ENCODE data around the gene ERICH6B. TPM values are rescaled to one million over a fixed set of nuclear protein-coding genes. Genes with fewer than 3 reads are reported as not detected.

ERICH6B gene
- total and polyA plus RNA-seq, 4 donors = 0.94 TPM; not detected in 3

DNA sequence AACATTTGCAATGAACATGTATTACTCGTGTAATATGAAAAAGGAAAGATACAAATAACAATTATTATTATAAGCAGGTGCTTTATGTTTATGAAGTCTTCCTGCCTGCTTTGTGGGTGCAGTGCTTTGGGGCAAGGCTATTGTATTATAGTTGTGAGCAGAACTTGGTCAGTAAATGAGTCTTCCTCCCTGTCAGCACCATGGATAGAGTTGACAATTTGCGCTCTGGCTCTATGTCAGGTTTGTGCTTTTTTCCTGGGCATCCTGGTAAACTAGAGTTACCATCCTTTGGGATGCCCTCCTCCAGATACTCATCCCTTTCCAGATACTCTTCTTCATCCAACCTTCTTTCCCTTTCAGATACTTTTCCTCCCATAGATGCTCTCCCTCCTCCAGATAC is 19.6 kb downstream of the ERICH6B start:
- Histone ChIP-seq H3K4me3 (ENCODE audit: low read depth in 1 of 3, low read length in 3 of 3) (no peak overlapping the region), H3K9me3 (ENCODE audit: control insufficient read depth in 4 of 4, low read length in 3 of 4) (no peaks in the 10 kb centered on the region), H3K9ac (ENCODE audit: low read depth in 1 of 2, low read length in 2 of 2) (no peak overlapping the region), H3K36me3 (ENCODE audit: control insufficient read depth in 4 of 4, insufficient read depth in 3 of 4, low read depth in 1 of 4, low read length in 3 of 4) (no peaks in the 10 kb centered on the region), H3K4me1 (ENCODE audit: control insufficient read depth in 4 of 4, insufficient read depth in 4 of 4, low read length in 3 of 4) (no peaks in the 10 kb centered on the region), H3K27me3 (ENCODE audit: control insufficient read depth in 4 of 4, insufficient read depth in 4 of 4, low read length in 3 of 4) (no peaks in the 10 kb centered on the region), H3K27ac (ENCODE audit: low read depth in 1 of 2, low read length in 2 of 2) (no peak overlapping the region)
- no peak for DNase-seq (ENCODE audit: low spot score)
- TF ChIP-seq FOXA2 (IDR thresholded peaks at IDR 0.05) (no peak), SP1 (IDR thresholded peaks at IDR 0.05) (no peak), NR2F2 (IDR thresholded peaks at IDR 0.05) (no peak)
- TF ChIP-seq, protein P1, sequence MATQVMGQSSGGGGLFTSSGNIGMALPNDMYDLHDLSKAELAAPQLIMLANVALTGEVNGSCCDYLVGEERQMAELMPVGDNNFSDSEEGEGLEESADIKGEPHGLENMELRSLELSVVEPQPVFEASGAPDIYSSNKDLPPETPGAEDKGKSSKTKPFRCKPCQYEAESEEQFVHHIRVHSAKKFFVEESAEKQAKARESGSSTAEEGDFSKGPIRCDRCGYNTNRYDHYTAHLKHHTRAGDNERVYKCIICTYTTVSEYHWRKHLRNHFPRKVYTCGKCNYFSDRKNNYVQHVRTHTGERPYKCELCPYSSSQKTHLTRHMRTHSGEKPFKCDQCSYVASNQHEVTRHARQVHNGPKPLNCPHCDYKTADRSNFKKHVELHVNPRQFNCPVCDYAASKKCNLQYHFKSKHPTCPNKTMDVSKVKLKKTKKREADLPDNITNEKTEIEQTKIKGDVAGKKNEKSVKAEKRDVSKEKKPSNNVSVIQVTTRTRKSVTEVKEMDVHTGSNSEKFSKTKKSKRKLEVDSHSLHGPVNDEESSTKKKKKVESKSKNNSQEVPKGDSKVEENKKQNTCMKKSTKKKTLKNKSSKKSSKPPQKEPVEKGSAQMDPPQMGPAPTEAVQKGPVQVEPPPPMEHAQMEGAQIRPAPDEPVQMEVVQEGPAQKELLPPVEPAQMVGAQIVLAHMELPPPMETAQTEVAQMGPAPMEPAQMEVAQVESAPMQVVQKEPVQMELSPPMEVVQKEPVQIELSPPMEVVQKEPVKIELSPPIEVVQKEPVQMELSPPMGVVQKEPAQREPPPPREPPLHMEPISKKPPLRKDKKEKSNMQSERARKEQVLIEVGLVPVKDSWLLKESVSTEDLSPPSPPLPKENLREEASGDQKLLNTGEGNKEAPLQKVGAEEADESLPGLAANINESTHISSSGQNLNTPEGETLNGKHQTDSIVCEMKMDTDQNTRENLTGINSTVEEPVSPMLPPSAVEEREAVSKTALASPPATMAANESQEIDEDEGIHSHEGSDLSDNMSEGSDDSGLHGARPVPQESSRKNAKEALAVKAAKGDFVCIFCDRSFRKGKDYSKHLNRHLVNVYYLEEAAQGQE (IDR thresholded peaks at IDR 0.05) = peak; percentile 47
- TF ChIP-seq, protein P2, sequence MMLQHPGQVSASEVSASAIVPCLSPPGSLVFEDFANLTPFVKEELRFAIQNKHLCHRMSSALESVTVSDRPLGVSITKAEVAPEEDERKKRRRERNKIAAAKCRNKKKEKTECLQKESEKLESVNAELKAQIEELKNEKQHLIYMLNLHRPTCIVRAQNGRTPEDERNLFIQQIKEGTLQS (IDR thresholded peaks at IDR 0.05) = no peak
- WGBS = 53% methylated on average over 2 of the region's 2 CpGs

DNA sequence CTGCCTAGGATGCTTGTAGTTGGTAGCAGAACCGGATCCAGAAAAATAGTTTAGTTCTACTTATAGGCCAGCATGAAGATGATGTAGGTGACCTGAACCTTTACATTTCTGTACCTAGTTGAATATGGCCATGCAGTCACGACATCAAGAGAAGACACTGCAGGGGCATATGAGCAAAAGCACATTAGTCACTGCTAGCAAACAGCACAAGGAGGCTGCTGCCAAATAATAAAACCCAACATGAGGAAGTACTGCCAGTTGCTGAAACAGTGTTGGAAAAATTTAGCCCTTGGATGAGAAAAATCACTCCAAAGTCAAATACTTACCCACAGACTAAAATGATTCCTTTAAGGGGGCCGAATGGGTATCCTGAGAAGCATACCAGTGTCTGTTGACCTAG is 20.8 kb downstream of the ERICH6B start:
- no peak overlapping the region for H3K9ac ChIP-seq (ENCODE audit: low read depth in 1 of 2, low read length in 2 of 2)
- TF ChIP-seq SP1 (IDR thresholded peaks at IDR 0.05) (no peak), YY1 (IDR thresholded peaks at IDR 0.05) (no peak), RXRA (IDR thresholded peaks at IDR 0.05) (no peak), FOXA1 (IDR thresholded peaks at IDR 0.05) (no peak), NR2F2 (IDR thresholded peaks at IDR 0.05) (no peak), TAF1 (conservative IDR thresholded peaks at IDR 0.05) (no peak)
- TF ChIP-seq, protein P3, sequence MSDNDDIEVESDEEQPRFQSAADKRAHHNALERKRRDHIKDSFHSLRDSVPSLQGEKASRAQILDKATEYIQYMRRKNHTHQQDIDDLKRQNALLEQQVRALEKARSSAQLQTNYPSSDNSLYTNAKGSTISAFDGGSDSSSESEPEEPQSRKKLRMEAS (IDR thresholded peaks at IDR 0.05) = no peak
- TF ChIP-seq, protein P4, sequence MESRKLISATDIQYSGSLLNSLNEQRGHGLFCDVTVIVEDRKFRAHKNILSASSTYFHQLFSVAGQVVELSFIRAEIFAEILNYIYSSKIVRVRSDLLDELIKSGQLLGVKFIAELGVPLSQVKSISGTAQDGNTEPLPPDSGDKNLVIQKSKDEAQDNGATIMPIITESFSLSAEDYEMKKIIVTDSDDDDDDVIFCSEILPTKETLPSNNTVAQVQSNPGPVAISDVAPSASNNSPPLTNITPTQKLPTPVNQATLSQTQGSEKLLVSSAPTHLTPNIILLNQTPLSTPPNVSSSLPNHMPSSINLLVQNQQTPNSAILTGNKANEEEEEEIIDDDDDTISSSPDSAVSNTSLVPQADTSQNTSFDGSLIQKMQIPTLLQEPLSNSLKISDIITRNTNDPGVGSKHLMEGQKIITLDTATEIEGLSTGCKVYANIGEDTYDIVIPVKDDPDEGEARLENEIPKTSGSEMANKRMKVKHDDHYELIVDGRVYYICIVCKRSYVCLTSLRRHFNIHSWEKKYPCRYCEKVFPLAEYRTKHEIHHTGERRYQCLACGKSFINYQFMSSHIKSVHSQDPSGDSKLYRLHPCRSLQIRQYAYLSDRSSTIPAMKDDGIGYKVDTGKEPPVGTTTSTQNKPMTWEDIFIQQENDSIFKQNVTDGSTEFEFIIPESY (IDR thresholded peaks at IDR 0.05) = no peak
- TF ChIP-seq, protein P5, sequence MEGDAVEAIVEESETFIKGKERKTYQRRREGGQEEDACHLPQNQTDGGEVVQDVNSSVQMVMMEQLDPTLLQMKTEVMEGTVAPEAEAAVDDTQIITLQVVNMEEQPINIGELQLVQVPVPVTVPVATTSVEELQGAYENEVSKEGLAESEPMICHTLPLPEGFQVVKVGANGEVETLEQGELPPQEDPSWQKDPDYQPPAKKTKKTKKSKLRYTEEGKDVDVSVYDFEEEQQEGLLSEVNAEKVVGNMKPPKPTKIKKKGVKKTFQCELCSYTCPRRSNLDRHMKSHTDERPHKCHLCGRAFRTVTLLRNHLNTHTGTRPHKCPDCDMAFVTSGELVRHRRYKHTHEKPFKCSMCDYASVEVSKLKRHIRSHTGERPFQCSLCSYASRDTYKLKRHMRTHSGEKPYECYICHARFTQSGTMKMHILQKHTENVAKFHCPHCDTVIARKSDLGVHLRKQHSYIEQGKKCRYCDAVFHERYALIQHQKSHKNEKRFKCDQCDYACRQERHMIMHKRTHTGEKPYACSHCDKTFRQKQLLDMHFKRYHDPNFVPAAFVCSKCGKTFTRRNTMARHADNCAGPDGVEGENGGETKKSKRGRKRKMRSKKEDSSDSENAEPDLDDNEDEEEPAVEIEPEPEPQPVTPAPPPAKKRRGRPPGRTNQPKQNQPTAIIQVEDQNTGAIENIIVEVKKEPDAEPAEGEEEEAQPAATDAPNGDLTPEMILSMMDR (IDR thresholded peaks at IDR 0.05; ENCODE audit: low read depth, low read length, missing input control) = no peak
- WGBS = 48% methylated on average over 3 of the region's 3 CpGs
- H3K9me3 ChIP-seq (ENCODE audit: control insufficient read depth in 4 of 4, low read length in 3 of 4) = no peaks in the 10 kb centered on the region
- no peak for DNase-seq (ENCODE audit: low spot score)
- no peaks in the 10 kb centered on the region for H3K36me3 ChIP-seq (ENCODE audit: control insufficient read depth in 4 of 4, insufficient read depth in 3 of 4, low read depth in 1 of 4, low read length in 3 of 4)
- H3K4me1 ChIP-seq (ENCODE audit: control insufficient read depth in 4 of 4, insufficient read depth in 4 of 4, low read length in 3 of 4) = no peaks in the 10 kb centered on the region
- no peak overlapping the region for H3K27ac ChIP-seq (ENCODE audit: low read depth in 1 of 2, low read length in 2 of 2)
- H3K27me3 ChIP-seq (ENCODE audit: control insufficient read depth in 4 of 4, insufficient read depth in 4 of 4, low read length in 3 of 4) = no peaks in the 10 kb centered on the region
- no peak overlapping the region for H3K4me3 ChIP-seq (ENCODE audit: low read depth in 1 of 3, low read length in 3 of 3)
